Natural killer cell (primary cell): ENCODE results near the gene PPHLN1. TPM values are rescaled to one million over a fixed set of nuclear protein-coding genes. Genes with fewer than 3 reads are reported as not detected.
A peak's percentile ranks its signal among the peaks of the same experiment; 100 is the strongest.

Source experiments
- ATAC-seq, 3 donors: fragments of 150-1000 bp in 2 of 3; fragments of 200-7000 bp in 1 of 3; cut with Tn5 transposase; 1 replicate in 1 of 3; 2 replicates in 2 of 3; pipeline ENCODE4 v1.10.0; 2021; ENCODE audit warnings: mild to moderate bottlenecking in 2 of 3, moderate library complexity in 2 of 3
- DNase-seq, 2 donors: peaks; one replicate each; pipeline versions ENCODE4 v3.0.0 to v3.0.0-alpha.2; 2013 to 2021; ENCODE audit warnings: mixed read lengths in 1 of 2
- H3K27ac ChIP-seq: one replicate; pipeline ENCODE4 v1.5.1; 2013; ENCODE audit warnings: mild to moderate bottlenecking, low read length
- H3K27me3 ChIP-seq: one replicate; pipeline ENCODE4 v1.6.1; 2013; ENCODE audit warnings: low read length; ENCODE audit not compliant: control insufficient read depth, insufficient read depth
- H3K36me3 ChIP-seq: one replicate; pipeline ENCODE4 v1.6.1; 2013; ENCODE audit warnings: low read length; ENCODE audit not compliant: control insufficient read depth, insufficient read depth
- H3K4me1 ChIP-seq: one replicate; pipeline ENCODE4 v1.6.1; 2013; ENCODE audit warnings: low read length; ENCODE audit not compliant: control insufficient read depth, insufficient read depth
- H3K4me3 ChIP-seq: one replicate; pipeline ENCODE4 v1.5.1; 2013; ENCODE audit warnings: low read length
- H3K9me3 ChIP-seq: one replicate; pipeline ENCODE4 v1.6.1; 2013; ENCODE audit warnings: low read length; ENCODE audit not compliant: control insufficient read depth, insufficient read depth
- H3K27ac Mint-ChIP-seq, 2 donors: one replicate each; pipeline ENCODE4 v1.8.0; 2022; ENCODE audit warnings: mild to moderate bottlenecking in 2 of 2, mixed read lengths in 2 of 2, moderate library complexity in 1 of 2
- H3K27me3 Mint-ChIP-seq, 2 donors: one replicate each; pipeline ENCODE4 v1.8.0; 2022; ENCODE audit warnings: low read depth in 2 of 2, mixed read lengths in 2 of 2
- H3K36me3 Mint-ChIP-seq: one replicate; pipeline ENCODE4 v1.8.0; 2022; ENCODE audit warnings: mixed read lengths
- H3K4me1 Mint-ChIP-seq, 2 donors: one replicate each; pipeline ENCODE4 v1.8.0; 2022; ENCODE audit warnings: mixed read lengths in 2 of 2
- H3K4me3 Mint-ChIP-seq: one replicate; pipeline ENCODE4 v1.8.0; 2022; ENCODE audit warnings: mild to moderate bottlenecking, moderate library complexity, mixed read lengths
- H3K9me3 Mint-ChIP-seq, 2 donors: one replicate each; pipeline ENCODE4 v1.8.0; 2022; ENCODE audit warnings: mixed read lengths in 2 of 2
- CTCF ChIP-seq: fragments of 200-600 bp; IDR thresholded peaks from one replicate; pipeline ENCODE4 v1.8.0; 2022; ENCODE audit warnings: antibody characterized with exemption
- WGBS: methylation state at CpG from one replicate; pipeline ENCODE4 v1.1.7; 2013; ENCODE audit warnings: missing lambda C conversion rate; ENCODE audit not compliant: insufficient coverage; 5-methylcytosine and 5-hydroxymethylcytosine counted together
- intact Hi-C: fragments of 100-400 bp; cut with micrococcal nuclease; formaldehyde crosslinking; loops from one replicate; pipeline ENCODE4 v1.14.2; 2022
- total RNA-seq, 4 donors: library from RNA; stranded (reverse); fragments of 120-200 nt in 1 of 4; gene quantifications; one replicate each; pipeline versions ENCODE4 v1.2.3 to v1.2.4, GENCODE V29; 2013 to 2022

PPHLN1 gene
- total RNA-seq, 3 donors from 2014 or later (not counting 1 experiment from before 2014, with no cell fraction given) = 98.2 to 101 (median 101) TPM

GRCh38 chr12:42394429-42394828 lies 68.5 kb downstream of the PPHLN1 start:
- ATAC-seq (no peak), DNase-seq (no peak)
- Mint-ChIP-seq H3K27ac (no peak overlapping the region), H3K9me3 (no peaks in the 10 kb centered on the region), H3K27me3 (no peaks in the 10 kb centered on the region), H3K36me3 (no peaks in the 10 kb centered on the region), H3K4me3 (no peak overlapping the region), H3K4me1 (peaks cover 0 to 6% of the 10 kb centered on the region in 2 donors)
- Histone ChIP-seq H3K9me3 (no peaks in the 10 kb centered on the region), H3K4me1 (no peaks in the 10 kb centered on the region), H3K4me3 (no peak overlapping the region), H3K27me3 (no peaks in the 10 kb centered on the region), H3K27ac (no peak overlapping the region), H3K36me3 (peaks cover 37% of the 10 kb centered on the region)
- TF ChIP-seq CTCF = no peak
- WGBS = no CpG with 5 or more reads among the region's 2 CpGs
- intact Hi-C loops = no loop called here

DNA sequence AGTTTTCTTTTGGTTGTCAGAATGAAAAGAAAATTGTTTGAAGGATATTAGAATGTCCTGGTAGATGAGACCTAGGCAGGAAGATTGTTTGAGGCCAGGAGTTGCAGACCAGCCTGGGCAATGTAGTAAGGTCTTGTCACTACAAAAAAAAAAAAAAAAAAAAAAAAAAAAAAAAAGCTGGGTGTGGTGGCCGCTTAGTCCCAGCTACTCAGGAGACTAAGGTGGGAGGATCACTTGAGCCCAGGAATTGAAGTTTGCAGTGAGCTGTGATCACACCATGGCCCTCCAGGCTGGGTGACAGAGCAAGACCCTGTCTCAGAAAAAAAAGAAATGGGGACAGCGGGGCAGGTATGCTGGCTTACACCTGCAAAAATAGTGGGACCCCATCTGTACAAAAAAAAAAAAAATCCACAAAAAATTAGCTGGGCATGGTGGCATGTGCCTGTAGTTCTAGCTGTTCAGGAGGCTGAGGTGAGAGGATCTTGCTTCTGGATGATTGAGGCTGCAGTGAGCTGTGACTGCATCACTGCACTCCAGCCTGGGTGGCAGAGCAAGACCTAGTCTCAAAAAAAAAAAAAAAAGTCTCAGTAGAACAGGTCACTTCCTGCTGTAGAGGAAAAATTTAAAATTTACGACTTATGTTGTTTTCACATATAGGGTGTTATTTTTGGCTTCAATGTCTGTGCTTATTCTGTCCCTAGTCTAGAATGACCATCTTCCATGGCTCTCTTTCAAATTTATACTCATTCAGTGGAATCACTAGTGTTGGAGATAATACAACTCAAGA lies 70.7 kb downstream of the PPHLN1 start:
- ATAC-seq = peak; percentile 32 to 53 (median 48)
- no peak for DNase-seq
- H3K27me3 Mint-ChIP-seq = no peaks in the 10 kb centered on the region
- no peak overlapping the region for H3K27ac ChIP-seq
- peaks cover 38% of the 10 kb centered on the region for H3K36me3 ChIP-seq
- TF ChIP-seq CTCF = no peak
- H3K4me1 Mint-ChIP-seq = peaks cover 0 to 6% of the 10 kb centered on the region in 2 donors
- peak overlapping the region; percentile 1 to 45 for H3K27ac Mint-ChIP-seq
- no peaks in the 10 kb centered on the region for H3K4me1 ChIP-seq
- 93% methylated on average over 1 of the region's 3 CpGs for WGBS
- no peaks in the 10 kb centered on the region for H3K36me3 Mint-ChIP-seq
- no peaks in the 10 kb centered on the region for H3K9me3 Mint-ChIP-seq
- H3K4me3 ChIP-seq = no peak overlapping the region
- H3K27me3 ChIP-seq = no peaks in the 10 kb centered on the region
- intact Hi-C loops = no loop called here
- no peaks in the 10 kb centered on the region for H3K9me3 ChIP-seq
- no peak overlapping the region for H3K4me3 Mint-ChIP-seq

- Mint-ChIP-seq H3K9me3 (no peaks in the 10 kb centered on the region), H3K4me1 (peaks cover 4 to 6% of the 10 kb centered on the region in 2 donors), H3K36me3 (peaks cover 10% of the 10 kb centered on the region), H3K27me3 (no peaks in the 10 kb centered on the region), H3K4me3 (no peak overlapping the region), H3K27ac (no peak overlapping the region)
- DNase-seq = no peak
- no peak overlapping the region for H3K4me3 ChIP-seq
- H3K27ac ChIP-seq = no peak overlapping the region
- intact Hi-C loops = no loop called here
- no peaks in the 10 kb centered on the region for H3K27me3 ChIP-seq
- H3K36me3 ChIP-seq = peaks cover 26% of the 10 kb centered on the region
- ATAC-seq = no peak
- H3K9me3 ChIP-seq = no peaks in the 10 kb centered on the region
- H3K4me1 ChIP-seq = no peaks in the 10 kb centered on the region
- no peak for TF ChIP-seq CTCF
These were observed 76.9 kb downstream of the PPHLN1 start for GRCh38 chr12:42402821-42403411.
